ENCODE results near the gene SAT2.

SAT2 gene

DNA sequence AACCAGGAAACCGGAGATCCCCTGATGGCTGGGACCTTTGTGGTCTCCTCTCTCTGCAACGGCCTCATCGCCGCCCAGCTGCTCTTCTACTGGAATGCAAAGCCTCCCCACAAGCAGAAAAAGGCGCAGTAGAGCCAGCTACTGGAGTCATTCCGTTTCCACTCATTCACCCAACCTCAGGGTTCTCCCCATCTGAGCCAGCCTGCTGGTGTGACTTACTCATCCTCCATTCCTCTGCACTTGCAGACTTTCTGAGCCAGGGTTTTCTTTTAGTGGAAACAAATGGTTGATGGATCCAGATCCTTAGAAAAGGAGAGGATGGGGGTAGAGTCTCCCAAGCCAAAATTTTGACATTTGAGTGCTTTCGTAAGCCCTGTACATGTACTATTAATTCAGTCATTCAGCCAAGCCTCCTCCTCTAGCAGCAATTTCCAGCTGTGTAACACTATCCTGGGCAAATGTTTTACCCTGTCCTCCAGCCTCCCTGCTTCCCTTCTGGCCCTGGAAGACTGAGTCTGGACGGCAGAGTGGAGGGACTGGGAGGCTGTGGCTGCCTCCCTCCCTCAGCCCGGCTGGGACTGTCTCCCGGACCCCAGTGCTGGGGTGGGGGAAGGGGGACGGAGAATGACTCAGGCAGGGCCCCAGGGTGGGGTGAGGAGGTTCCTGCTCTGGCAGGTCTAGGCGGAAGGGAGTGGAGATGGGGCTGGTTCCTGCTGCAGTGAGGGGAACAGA, 40.0 kb downstream of the SAT2 start:
- no peak for TF ChIP-seq CTCF (IDR thresholded peaks at IDR 0.05)
- Histone ChIP-seq H3K4me3 (no peak overlapping the region), H3K27ac (peak overlapping the region in 1 of 2 donors; percentile 74)
- DNase-seq (ENCODE audit: low spot score) = no peak

DNA sequence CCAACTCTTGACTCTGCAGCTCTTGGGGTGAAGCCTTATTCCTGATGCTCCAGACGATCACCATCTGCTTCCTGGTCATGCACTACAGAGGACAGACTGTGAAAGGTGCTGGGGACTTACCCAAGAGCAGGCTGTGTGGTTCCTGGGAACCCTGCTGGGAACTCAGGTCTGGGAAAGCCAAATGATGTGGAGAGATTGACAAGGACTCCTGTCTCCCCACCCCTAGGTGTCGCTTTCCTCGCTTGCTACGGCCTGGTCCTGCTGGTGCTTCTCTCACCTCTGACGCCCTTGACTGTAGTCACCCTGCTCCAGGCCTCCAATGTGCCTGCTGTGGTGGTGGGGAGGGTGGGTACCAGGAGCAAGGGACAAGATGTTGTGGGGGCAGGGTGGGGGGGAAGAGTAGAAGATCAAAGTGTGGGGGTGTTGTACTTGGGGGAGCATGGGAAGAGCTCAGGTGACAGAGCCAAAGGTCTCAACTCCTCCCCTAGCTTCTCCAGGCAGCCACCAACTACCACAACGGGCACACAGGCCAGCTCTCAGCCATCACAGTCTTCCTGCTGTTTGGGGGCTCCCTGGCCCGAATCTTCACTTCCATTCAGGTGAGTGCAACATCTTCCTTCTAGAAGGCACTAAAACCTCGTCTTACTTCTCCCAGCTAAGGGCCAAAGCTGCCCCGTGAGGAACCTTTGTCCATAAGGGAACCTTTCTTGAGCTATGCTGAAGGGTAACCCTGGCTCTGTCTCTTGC, 40.8 kb downstream of the SAT2 start:
- no peak overlapping the region for H3K4me3 ChIP-seq
- no peak for TF ChIP-seq CTCF (IDR thresholded peaks at IDR 0.05)
- DNase-seq (ENCODE audit: low spot score) = no peak
- peak overlapping the region in 1 of 2 donors; percentile 55 for H3K27ac ChIP-seq

GRCh38 chr17:7583253-7584109, 44.1 kb downstream of the SAT2 start, which contains the start of gene MPDU1:
Gene MPDU1 (plus strand): TSS chr17:7583852. CDS start chr17:7583863, 11 bp downstream.
- TF ChIP-seq CTCF (IDR thresholded peaks at IDR 0.05) = no peak

GRCh38 chr17:7582396-7583252, 45.0 kb downstream of the SAT2 start:
- peak overlapping the region; percentile 87 to 97 for H3K27ac ChIP-seq
- peak overlapping the region; percentile 84 for H3K4me3 ChIP-seq
- TF ChIP-seq CTCF (IDR thresholded peaks at IDR 0.05) = no peak
- DNase-seq (ENCODE audit: low spot score) = no peak

More at GRCh38 chr17:7583253-7584109, 44.1 kb downstream of the SAT2 start, which contains the start of gene MPDU1:
- Histone ChIP-seq H3K27ac (peak within 1 kb of the TSS; percentile 87 to 97), H3K4me3 (peak within 1 kb of the TSS; percentile 84)
- peak; percentile 98 for DNase-seq (ENCODE audit: low spot score)

GRCh38 chr17:7580604-7581575, 46.7 kb downstream of the SAT2 start:
- Histone ChIP-seq H3K4me3 (peak overlapping the region; percentile 84), H3K27ac (peak overlapping the region; percentile 87 to 97)
- DNase-seq (ENCODE audit: low spot score) = no peak

More at GRCh38 chr17:7580604-7581575, 46.7 kb downstream of the SAT2 start:
- TF ChIP-seq CTCF (IDR thresholded peaks at IDR 0.05) = no peak
